ENCODE results near the gene MDM1.

Gene MDM1

DNA sequence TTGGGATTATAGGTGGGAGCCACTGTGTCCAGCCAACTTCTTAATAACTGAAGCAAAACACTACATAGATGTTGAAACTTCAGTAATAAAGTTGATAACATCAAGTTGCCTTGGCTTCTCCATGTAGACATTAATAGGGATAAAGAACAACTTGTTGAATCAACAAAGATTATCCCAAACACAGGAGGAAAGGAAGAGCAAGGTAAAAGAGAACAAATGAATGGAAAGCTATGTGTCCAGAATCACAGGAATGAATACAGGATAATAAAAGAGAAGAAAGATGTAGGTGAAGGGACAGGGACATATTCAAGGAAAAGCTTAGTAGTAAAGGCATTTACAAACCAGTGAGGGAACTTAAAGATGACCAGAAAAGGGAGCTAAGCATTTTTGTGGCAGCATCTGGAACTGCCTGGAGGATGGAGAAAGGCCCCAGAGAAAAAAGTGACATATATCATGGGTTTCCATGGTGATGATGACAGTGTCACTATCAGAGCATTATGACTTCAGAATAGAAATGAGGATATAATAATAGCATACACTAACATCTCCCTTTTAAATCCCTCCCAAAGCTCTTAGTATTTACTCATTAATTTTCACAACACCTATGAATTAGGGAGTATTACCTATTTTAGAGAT lies 24.0 kb upstream of the MDM1 start:
- DNase-seq (ENCODE audit: low read depth, low spot score), result no peak

DNA sequence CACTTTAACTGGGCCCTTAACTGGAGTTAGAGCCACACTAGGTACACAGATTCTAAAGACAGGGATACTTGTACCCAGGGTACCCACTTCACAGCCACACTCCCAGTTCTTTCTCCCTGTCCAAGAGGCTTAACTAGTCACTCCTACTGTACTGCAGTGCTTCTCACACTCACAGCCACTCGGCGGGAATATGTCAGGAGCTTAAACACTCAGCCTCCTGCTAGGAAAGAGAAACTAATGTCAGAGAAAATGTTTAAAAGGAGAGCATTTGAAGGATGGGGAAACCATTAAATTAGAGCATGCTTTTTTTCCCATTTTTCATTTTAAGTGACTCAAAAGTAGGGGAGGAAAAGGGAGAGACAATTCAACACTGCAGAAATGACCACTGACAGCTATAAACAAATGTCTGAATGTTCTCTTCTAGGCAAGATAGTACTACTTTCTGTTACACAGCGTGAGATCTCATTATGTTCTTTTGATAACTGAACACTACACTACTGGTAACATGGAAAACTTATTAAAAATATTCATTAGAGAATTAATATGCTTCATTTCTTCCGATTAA lies 22.9 kb upstream of the MDM1 start:
- DNase-seq (ENCODE audit: low read depth, low spot score), result no peak

DNA sequence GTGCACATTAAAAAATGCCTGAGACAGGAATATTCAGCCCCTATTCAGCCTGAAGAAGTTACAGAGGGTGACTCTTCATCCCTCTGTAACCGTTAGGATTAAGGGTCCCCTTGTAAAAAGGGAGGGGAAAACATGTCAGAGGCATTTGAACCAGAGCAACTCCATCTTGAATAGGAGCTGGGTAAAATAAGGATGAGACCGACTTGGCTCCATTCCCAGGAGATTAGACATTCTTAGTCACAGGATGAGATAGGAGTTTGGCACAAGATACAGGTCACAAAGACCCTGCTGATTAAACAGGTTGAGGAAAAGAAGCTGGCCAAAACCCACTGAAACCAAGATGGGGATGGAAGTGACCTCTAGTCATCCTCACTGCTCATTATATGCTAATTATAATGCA lies 19.9 kb upstream of the MDM1 start:
- DNase-seq (ENCODE audit: low read depth, low spot score), result no peak

DNA sequence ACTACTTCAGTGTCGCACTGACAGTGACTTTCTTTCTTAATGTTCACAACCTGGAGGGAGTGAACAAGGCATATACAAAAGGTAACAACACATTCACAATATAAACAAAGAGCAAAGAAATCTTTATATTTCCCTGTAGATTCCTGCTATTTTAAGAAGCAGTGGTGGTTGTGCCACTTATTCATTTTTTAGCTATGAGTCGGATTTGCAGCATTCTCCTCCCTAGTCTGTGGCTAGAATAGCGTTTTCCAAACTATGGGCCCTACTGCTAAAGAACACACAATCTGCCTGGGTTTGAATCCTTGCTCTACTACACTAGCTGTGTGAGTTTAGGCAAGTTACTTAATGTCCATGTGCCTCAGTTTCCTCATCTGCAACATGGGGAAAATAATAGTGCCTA lies 18.6 kb upstream of the MDM1 start:
- DNase-seq (ENCODE audit: low read depth, low spot score), result no peak

DNA sequence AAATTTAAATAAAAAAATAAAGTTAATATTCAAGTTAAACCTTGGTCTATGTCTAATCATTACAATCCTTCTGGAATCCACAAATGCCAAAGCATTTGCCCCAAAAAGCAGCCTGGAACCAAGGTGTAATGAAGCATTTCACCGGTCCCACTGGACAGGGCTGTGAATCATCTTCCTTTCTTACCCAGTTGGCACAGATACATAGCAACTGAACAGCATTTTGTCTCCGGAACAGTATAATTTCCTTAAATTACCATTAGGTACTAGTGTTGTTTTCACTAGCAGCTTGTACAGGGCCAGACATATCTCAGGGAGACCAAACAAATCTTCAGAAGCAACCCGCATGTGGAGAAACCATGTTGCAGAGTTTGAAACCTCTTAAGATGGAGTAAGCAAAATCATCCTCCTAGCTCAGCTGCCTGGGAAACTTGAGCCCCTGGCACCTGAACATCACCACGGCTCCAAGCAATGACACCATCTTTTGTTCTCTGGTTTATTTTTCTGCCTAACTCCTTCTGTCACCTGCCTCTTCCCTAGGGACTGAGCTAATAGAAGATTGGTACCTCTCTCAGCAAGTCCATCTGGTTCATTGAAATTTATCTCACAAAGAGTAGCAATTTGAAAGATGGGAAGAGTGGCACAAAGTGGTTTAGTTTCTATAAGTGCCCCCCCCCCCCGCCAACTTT lies 17.9 kb upstream of the MDM1 start:
- DNase-seq (ENCODE audit: low read depth, low spot score), result no peak

DNA sequence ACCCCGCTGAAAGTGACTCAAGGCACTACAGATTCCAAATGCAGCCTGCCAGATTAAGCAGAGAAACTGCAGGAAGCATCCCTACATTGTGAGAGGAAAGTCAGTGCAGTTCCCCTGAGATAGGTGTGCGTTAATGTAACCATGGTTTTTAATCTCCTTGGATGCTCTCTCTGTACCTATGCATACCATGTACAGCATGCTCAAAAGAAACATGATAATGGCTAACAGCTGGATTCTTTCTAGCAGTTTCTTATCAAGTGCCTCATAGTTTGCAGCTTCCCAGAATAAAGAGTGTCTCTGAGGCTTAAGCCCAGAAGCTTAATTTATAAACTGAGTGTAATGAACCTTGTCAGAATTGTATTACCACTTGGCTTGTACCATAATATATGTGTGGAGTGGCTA lies 17.1 kb upstream of the MDM1 start:
- no peak for DNase-seq (ENCODE audit: low read depth, low spot score)

DNA sequence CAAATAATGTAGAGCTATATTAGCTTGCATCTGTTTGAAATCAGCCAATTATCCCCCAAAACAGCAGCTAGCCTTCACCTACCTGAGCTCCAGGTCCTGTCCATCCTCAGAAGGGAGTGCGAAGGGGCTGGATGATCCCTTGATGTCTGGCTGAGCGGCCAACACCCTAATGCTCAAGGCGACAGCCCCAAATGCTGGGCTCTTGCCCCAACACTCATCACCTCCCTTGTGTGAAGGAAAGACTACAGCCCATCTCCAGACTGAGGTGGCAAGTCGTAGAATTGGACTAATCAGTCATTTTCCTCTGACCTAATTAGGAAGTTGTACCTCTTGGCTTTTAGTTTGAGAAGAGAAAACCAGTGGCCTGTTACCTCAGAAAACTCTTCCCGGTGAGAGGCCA lies 16.3 kb upstream of the MDM1 start:
- no peak for DNase-seq (ENCODE audit: low read depth, low spot score)

DNA sequence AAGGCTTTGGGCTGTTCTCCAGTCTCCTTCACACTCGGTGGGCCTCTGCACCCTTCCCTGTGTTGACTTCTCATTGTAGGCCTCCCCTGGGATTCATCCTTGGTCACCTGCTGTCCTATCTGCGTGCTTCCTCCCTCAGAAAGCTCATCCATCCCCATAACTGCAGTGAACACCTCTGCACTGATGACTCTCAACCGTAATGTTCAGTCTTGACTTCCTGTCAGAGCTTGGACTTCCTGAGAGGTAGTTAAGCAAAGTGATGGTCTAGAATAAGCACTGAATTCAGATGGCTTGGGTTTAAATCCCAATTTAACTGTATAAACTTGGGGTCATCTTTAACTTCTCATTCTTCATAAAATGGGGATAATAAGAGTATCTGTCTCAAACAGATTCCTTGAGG lies 13.6 kb upstream of the MDM1 start:
- no peak for DNase-seq (ENCODE audit: low read depth, low spot score)

DNA sequence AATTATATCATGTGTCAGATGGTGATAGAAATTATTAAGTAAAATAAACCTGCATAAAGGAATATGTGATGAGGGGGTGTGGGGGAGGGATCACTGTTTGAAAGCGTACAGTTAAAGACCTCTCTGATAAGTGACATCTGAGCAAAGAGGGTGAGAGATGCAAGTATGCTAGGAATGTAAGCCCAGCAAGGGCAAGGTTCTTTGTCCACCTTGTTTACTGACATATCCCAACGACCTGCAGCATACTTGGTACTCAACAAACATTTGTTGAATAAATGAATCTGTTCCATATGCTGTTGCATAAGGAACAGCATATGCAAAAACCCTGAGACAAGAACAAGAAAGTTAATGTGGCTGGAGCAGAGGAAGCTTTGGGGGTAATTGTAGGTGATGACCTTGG lies 12.0 kb upstream of the MDM1 start:
- no peak for DNase-seq (ENCODE audit: low read depth, low spot score)

DNA sequence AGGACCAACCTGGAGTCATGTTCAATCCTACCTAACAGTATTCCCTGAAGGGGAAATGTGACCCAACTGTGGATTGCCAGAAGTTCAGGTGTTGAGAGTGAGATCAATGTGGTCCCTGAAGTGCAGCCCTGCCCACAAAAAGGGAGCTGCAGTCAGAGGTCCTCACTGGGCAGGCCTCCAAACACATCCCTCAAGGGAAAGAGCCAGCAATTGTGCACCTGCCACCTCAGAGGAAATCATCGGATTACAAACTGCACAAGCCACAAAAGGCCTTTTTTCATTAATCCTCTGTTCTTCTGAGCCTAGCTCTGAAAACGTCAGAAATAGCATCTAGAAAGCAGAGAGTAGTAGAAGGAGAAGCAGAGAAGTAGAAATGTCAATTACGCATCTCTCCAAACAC lies 10.8 kb upstream of the MDM1 start:
- no peak for DNase-seq (ENCODE audit: low read depth, low spot score)

DNA sequence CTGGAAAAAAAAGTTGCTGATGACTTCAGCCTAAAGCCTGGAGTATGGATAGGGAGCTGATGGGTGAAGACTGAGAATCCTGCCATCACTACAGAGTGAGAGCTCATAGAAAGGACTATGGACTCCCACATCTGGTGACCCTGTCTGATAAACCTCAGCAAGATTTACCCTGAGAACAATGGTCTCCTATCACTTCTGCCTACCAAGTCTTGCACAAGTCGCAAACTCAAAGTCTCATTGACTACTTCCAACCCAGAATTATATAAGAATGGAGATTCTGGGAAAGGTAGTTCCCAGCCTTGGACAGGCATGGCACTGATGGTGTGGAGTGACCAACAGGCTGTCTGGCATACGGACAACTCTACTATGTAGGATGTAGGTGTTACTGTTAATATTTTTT lies 9.7 kb upstream of the MDM1 start:
- DNase-seq (ENCODE audit: low read depth, low spot score), result no peak

DNA sequence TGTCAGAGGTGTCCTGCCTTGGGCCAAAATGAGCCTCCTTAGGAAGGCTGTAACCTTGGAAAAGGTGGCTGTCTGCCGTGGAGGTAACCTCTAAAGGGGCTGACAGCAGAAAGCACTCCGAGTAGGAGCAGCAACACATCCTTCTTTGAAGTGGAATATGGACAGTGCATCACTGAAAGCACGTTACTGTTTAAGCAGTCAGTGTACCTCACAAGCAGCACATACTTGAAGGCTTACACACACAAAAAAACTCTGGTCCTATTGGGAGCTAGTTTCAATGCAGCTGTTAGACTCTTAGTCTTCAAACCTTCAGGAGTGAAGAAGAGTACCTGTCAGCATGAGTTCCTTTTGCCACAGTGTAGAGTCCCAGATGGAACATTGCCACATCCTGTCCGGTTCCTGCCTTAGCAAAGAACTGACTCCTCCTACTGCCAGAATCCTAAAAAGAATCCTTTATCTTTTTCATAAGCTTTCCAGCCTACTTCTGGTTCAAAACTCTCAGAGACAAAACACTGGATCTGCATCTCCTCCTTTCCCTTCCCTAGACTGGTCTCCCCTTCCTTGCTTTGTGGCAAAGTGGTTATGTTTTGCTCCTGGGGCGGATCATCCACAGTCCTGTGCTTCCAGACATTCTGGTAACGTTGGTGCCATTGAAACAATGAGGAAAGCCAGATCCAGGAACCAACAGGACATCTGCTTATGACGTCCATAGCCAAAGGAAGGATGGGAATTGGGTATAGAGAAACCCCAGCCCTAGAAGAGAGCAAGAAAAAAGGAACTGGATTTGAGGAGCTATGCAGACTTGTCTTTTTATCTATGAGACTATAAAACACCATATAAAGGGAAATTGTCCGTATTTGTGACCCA lies 8.5 kb upstream of the MDM1 start:
- DNase-seq (ENCODE audit: low read depth, low spot score), result no peak

DNA sequence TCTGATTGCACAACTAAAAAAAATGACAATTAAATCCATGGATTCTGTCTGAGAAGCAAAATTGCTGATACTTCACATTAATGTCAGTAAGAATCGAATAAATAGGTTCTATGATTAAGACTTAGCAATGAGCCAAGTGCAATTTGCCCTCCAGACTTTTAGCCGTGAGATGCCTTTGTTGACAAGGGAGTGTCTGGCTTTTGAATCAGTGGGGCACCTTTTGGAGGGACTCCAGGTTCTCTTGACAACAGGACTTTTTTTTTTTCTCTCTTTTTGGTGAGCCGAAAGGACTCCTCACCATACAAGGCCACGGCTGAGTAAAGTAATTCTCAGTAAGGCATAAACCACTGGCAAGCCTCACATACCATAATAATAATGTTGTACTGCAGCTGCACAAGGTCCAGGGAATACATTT lies 4.7 kb upstream of the MDM1 start:
- no peak for DNase-seq (ENCODE audit: low read depth, low spot score)

DNA sequence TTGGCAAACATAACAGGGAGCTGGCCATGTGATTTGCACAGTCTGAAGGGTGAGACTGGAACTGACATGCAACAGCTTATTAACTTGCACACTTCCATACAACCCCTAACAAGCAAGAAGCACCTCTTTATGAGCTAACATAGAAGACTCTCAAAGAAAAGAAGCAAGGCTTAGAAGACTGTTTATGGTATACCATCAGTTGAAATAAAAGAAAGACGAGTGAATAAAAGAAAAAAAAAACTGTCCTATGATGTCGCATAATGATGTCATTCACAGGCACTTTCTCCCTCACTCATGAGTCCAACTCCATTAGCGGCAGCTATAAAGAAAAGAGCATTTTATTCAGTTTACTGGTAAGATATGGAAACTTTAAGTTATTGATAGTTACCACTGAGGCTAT lies 3.3 kb upstream of the MDM1 start:
- no peak for DNase-seq (ENCODE audit: low read depth, low spot score)

DNA sequence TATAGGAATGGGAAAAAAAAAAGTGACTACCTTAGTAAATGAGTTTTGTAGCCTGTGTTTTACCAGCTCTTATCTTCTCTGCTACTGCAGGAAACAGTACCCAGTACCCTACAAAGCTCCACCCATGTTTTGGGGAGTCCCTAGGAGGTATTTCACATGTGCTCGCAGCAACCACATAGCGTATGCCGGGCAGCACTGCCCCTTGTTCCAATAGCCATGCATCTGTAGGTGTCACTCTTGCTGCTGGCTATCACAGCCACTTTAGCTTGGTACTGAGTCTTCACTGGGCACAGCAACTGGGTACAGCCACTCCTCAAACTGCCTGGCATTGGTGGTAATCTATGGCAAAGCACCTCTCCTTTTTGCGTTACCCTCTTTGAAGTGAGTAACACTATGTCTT lies 2.0 kb upstream of the MDM1 start:
- no peak for DNase-seq (ENCODE audit: low read depth, low spot score)

DNA sequence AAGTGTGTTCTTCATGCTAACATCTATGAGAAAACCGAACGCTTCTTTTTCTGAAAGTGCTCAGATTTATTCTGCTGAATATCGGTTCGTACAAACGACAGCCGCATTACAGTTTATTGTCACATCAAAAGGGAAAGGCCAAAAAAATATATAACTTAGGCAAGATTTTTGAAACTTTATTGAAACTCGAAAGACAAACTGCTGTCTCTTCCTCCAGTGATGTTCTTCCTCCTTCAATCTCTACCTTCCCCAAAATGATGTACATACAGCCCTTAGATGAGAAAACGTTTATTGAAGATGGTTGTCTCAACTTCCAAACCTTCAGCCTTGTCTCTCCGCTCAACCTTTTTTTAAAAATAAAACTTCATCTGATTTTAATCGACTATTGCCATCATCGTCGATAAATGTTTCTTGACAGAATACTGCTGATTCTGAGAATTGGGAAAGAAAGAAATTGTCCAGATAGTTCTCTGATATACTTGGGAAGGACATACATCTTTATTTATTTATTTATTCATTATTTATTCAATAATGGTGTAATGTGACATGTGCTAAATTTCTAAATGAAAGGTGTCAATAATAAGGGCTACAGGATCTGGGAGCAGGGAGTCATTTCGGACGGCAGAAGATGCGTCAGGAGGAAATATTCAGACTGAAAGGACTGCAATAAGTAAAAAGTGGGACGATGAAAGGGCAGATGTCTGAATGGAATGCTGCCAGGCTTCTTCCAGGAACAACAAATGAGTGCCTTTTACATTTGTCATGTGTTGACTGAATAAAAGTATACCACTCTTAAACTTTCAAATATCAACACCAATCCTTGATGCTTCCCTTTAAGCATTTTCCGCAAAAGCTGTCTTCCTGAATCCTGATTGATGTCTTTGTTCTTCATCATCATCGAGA lies 817 bp upstream of the MDM1 start:
- no peak for DNase-seq (ENCODE audit: low read depth, low spot score)

DNA sequence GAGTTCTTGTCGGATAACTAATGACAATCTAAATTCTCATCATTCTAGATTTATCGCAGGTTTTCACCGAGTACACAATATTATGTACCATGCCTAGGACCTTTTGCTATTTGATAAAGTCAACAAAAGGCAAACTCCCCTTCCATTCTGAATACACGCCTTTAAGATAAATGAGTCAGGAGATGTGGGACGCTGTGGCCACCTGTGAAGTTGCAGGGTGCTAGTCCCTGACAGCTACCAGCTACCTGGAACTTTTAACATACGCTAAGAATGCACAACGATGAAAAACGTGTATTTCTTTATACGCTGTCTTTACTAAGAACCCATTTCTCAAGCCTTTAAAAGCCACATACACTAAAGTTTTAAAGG lies 678 bp downstream of the MDM1 start:
- DNase-seq (ENCODE audit: low read depth, low spot score), result no peak

DNA sequence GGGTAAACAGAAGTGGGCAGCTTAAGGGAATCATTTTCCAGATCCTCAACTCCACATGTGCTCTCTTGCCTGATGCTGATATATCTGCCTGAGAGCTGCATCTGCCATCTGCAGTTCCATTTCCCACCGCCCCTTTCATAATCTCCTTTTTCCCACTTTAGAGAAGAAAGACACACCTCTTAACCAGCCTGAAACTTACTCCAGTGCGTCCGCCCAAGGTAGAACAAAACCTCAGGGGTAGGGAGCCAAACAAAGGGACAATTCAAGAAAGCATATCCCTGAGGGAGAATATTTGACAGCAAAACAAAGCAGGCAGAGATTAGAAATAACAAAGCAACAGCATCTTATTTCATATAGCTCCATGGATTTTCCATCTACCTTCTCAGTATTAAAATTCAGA lies 4.3 kb downstream of the MDM1 start:
- DNase-seq (ENCODE audit: low read depth, low spot score), result no peak

DNA sequence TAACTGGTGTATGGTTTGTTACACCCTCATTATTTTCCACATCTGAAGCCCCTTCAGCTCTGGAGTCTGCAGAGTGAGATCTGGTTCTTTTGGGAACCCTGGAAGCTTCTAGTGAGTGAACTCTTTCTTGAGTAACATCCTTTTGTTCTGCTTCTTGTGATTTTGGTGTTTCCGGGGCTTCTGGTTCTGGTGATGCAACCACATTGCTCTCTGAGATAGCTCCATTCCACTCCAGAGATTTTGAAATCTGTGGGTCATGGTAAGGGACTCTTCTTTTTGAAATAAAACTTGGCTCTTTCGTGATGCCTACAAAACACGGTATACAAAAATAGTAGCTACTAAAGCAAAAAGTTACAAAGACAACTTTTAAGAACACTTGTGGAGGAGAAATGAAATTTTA lies 5.4 kb downstream of the MDM1 start:
- no peak for DNase-seq (ENCODE audit: low read depth, low spot score)

DNA sequence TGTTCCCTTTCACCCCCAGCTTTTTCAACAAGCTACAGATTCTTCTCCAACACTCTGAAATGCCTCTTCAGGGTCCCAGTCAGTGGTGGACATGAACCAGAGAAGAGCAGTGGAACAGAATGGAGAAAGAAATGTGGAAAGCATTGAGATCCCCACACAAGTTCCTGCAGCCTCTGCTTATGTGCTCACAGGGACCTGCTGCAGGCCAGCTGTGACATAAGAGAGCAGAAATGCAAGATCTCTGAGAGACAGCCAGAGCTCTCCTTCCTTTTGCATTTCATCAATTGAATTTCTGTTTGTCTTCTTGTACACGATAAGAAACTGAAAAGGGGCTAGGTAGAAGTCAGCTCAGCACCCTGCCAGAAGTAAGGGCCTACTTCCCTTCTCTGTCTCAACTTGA lies 6.2 kb downstream of the MDM1 start:
- no peak for DNase-seq (ENCODE audit: low read depth, low spot score)

DNA sequence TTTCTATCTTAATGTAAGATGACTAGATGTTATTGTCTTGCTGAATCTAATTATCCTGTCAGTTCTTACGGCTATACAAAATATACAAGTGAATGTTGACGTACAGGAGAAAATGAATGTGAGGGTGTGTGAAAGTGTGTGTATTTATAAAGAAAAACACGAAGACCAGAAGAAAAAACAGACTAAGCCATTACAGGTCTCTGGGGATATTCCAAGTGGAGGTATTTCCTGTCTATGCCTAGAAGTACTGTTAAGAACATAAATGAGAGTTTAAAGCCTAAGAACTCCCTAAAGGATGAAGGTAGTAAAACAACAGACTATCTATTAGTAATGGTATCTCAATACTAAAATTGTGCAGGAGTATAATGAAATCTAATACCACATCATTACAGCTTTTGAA lies 7.6 kb downstream of the MDM1 start:
- no peak for DNase-seq (ENCODE audit: low read depth, low spot score)

DNA sequence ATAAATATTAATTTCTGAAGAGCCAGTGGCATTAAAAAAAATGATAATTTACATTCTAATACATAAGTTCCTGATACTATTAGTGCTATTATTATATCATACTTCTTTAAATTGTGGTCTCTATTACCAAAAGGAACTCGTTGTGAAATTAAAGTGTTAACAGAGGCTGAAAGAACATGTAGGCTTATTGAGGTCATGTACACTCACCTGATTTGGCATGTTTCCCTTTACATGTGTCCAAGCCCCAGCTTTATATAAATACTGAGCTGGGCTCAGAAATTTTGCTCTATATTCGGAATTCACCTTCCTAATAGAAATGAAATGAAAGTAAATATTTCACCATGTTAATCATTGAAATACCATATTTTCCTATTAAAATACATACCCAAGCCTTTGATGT lies 11.0 kb downstream of the MDM1 start:
- DNase-seq (ENCODE audit: low read depth, low spot score), result no peak
